ENCODE results near the gene CAMK1D.

CAMK1D gene

GRCh38 chr10:12629767-12630165 lies 280.4 kb downstream of the CAMK1D start:
- DNase-seq, result no peak

GRCh38 chr10:12631216-12631615 lies 281.9 kb downstream of the CAMK1D start:
- no peak for DNase-seq

DNA sequence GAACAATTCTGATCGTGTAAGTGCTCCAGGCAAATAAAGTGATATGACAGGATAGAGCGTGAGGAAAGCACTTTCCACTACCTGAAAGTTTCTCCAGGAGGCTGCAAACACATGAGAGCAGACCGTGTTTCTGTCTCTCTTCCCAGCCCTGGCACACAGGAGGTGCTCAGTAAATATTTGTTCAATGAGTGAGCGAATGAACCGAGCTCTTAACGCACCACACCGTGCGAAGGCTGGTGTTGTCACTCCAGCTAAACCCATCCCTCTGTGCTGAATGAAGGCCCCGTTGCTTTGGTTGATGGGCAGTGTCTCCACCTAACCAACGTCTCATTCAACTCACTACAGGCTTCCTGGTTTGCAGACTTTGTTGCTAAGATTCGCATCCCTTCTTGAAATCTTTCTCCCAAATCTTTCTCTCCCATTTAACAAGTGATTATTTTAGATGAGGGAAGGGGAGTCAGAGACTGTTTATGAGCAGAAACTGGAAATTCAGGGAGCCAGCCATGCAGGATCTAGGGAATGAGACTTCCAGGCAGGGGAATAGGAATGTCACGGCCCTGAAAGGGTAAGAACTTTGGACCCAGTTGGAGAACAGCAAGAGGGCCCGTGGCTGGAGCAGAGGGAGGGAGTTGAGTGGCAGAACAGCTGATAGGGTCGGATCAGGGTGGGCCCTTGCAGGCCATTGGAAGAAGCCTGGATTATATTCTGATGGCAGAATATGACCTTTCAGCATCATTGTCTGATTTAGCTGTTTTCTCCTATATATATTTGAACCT lies 282.6 kb downstream of the CAMK1D start:
- DNase-seq, result no peak

DNA sequence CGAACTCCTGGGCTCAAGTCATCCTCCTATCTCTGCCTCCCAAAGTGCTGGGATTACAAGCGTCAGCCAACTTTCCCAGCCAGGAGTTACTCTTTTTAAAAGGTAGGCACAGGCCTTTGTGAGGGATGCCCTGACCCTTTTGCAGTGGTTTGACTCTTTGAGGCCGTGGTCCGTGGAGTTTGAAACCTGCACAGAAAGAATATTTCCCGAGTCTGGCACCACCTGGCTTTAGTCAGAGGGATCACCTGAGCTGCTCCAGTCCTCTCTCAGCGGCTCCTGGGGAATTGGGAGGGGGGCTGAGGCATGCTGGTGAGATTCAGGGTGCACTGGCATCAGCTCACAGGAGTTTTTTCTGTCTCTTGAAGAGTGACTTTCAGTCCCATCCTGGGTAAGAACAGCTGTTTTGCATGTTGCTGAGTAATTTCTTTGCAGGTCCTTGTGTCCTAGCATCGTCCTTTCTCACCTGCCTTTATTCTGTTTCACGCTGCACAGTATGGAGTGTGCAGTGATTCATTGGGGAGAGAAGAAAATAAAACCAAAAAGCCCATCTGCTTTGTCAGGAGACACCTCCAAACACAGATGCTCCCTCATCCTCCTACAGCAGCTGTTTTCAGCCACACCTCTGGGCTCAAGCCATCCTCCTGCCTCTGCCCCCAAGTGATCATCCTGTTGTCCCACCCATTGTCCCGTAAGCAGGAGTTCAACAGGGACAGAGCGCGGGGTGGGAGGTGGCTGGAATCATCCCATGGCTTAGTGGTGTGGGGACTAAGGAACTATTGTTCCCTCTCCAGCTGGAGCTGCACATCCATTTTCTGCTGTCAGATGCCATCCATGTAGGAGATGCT lies 284.7 kb downstream of the CAMK1D start:
- DNase-seq, result no peak

GRCh38 chr10:12634621-12634931 lies 285.2 kb downstream of the CAMK1D start:
- DNase-seq, result no peak

DNA sequence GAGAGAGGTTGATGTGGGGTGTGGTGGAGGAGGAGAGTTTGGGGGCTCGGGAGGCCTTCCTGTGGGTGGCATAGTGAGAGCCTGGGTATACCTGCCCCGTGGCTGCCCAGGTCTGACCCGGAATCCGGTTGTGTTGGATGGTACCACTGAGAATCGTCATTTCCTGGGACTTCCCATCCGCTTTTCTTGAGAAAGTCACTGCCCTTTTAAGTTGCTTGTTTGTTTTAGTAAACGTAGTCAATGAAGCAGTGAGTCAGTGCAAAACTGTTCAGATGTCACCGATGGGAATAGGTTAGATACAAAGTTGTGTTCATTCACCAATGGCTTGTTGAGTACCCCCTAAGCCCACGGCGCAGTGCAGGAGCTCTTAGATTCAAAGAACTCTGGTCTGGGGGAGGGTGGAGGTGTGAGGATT lies 285.8 kb downstream of the CAMK1D start:
- DNase-seq, result no peak

- DNase-seq, result no peak
Observed at GRCh38 chr10:12636571-12636970, 287.2 kb downstream of the CAMK1D start.

DNA sequence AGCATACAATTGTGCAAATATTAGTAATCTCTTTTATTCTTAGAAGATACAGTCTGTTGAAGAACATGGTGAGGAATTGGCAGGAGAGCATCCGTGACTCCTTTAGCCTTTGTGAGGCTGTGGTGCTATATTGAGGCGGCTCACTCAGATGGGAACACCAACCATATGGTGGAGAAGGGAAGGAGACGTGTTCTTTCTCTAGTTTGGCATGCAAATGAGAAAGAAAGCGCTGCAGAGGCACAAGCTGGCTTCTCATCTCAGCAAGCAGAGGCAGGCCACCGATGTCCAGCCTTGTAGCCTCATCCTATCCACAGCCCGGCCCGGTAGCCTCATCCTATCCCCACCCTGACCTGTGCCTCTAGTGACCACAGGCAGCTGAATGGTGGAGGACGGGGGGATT lies 288.3 kb downstream of the CAMK1D start:
- DNase-seq, result no peak

- DNase-seq, result no peak
Observed at GRCh38 chr10:12638103-12638502, 288.8 kb downstream of the CAMK1D start.

DNA sequence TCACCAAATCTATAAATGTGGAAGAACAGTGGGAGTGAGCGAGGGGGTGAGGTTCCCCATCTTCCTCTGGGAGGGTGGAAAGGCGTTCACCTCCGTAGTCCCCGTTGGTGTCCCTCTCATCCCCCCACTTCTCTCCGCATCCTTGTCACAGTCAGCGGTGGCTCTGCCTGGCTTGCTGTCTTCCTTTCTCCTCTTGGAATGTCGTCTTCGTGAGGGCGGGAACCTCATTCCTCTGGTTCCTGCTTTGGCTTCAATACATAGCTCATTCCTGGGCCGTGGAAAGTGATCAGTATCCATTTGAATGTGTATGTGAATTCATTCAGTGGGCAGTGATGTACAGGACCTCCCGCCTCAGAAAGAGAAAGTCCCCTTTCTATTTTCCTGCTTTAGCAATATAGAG lies 289.4 kb downstream of the CAMK1D start:
- DNase-seq, result no peak

GRCh38 chr10:12639996-12640944 lies 290.9 kb downstream of the CAMK1D start:
- no peak for DNase-seq

GRCh38 chr10:12642036-12642435 lies 292.7 kb downstream of the CAMK1D start:
- DNase-seq, result no peak

- DNase-seq, result no peak
Observed at GRCh38 chr10:12643279-12643678, 293.9 kb downstream of the CAMK1D start.

DNA sequence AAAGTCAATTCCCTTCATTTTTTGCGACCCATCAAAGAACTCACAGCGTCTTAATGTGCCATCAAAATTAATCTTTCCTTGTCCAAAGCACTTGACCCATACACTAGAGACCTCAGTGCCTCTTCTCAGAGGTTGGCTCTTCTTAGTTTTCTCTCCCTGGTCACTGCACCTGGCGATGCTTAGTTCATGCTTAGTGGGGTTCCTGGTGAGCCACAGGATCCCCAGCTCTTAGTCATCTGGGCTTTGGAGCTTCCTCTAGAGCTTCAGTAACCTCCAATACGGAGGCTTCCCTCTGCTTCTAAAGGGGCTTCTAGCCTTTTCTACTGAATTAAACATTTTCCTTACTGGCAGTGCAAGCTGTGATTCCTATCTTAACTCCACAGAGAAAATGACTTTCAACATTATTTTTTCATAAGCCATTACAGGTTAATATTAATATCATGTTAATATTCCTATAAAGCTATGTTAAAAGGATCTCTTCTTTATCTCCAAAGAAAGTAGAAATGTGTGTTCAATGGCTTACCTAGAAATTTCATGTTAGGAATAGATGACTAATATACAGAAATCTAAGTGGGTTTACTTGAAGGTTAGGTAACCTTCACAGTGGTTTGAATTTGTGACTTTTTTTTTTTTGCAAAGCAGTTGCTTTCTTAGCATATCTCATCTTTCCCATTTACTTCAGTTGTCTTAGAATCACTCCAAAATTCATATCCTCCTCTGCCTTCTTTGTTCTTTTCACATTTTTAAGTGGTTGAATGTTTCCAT lies 295.2 kb downstream of the CAMK1D start:
- no peak for DNase-seq

DNA sequence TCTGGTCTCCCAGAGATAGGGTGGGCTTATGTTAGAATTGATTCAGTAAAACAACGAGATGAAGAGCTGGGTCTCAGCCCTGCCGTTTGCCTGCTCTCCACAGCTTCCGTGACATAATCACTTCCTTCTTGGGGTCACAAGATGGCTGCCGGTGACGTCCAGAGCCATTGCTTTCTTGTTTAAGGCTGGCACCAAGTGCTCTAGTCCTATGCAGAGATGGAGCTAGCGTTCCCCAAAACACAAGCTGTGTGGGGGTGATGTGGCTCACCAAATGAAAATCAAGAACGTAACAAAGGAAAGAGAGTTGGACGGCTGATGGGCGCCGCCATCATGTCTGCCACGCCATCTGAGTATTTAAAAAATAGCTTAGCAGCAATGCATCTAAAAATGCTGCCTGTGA lies 296.1 kb downstream of the CAMK1D start:
- DNase-seq, result no peak

GRCh38 chr10:12649012-12649584 lies 299.8 kb downstream of the CAMK1D start:
- DNase-seq, result no peak

GRCh38 chr10:12650122-12650521 lies 300.8 kb downstream of the CAMK1D start:
- DNase-seq, result no peak

GRCh38 chr10:12650538-12651298 lies 301.4 kb downstream of the CAMK1D start:
- no peak for DNase-seq

GRCh38 chr10:12655940-12656339 lies 306.6 kb downstream of the CAMK1D start:
- DNase-seq, result no peak

GRCh38 chr10:12656518-12657142 lies 307.3 kb downstream of the CAMK1D start:
- DNase-seq, result no peak
